Fibroblast of skin of right quadriceps (primary cell): ENCODE measurements around the gene PRKN.
A peak's percentile ranks its signal among the peaks of the same experiment; 100 is the strongest.
"Not testable (repeated sequence)": the region's sequence is repeated elsewhere in the genome, so short reads cannot be mapped to it uniquely, and the experiment has no call there.

Source experiments
- DNase-seq: peaks from one replicate; pipeline ENCODE4 v3.0.0-alpha.2; 2013

The PRKN gene

GRCh38 chr6:161315246-161315917 is 1412.2 kb downstream of the PRKN start:
- DNase-seq = not testable (repeated sequence)

GRCh38 chr6:161314541-161315245 is 1412.9 kb downstream of the PRKN start:
- DNase-seq = not testable (repeated sequence)

- DNase-seq = no peak
These were observed 1413.5 kb downstream of the PRKN start for GRCh38 chr6:161313940-161314509.

- not testable (repeated sequence) for DNase-seq
These were observed 1414.1 kb downstream of the PRKN start for GRCh38 chr6:161313475-161313874.

- not testable (repeated sequence) for DNase-seq
These were observed 1417.8 kb downstream of the PRKN start for GRCh38 chr6:161309774-161310173.

- DNase-seq = no peak
These were observed 1419.4 kb downstream of the PRKN start for GRCh38 chr6:161308075-161308655.

- DNase-seq = no peak
These were observed 1421.7 kb downstream of the PRKN start for GRCh38 chr6:161305860-161306259.

- peak; percentile 51 for DNase-seq
These were observed 1423.8 kb downstream of the PRKN start for GRCh38 chr6:161303628-161304340.

- no peak for DNase-seq
These were observed 1424.6 kb downstream of the PRKN start for GRCh38 chr6:161302949-161303348.

GRCh38 chr6:161301338-161301737 is 1426.2 kb downstream of the PRKN start:
- peak; percentile 63 for DNase-seq

- DNase-seq = no peak
These were observed 1426.7 kb downstream of the PRKN start for GRCh38 chr6:161300823-161301222.

- no peak for DNase-seq
These were observed 1427.8 kb downstream of the PRKN start for GRCh38 chr6:161299726-161300125.
